GM12878 (cell line): Measurements from ENCODE around the gene PDE6G. TPM values are rescaled to one million over a fixed set of nuclear protein-coding genes. Genes with fewer than 3 reads are reported as not detected.

Source experiments
- ATAC-seq: fragments of 200-7000 bp; cut with Tn5 transposase; 3 replicates; pipeline ENCODE4 v1.9.1; 2020; ENCODE audit warnings: mild to moderate bottlenecking, moderate library complexity
- BruUV-seq: library from RNA; stranded (reverse); fragments of 400-500 nt; replicated peaks from 2 replicates; lab custom pipeline; 2021; lab: Mats Ljungman, UMichigan
- CTCF ChIA-PET: fragments of 300-600 bp; sonication (Branson Sonifier 250); formaldehyde crosslinking; extraction: SDS; loops from one replicate; lab custom pipeline; 2021; ENCODE audit warnings: inconsistent platforms; lab: Yijun Ruan, JAX
- POLR2A ChIA-PET: fragments of 350-600 bp; formaldehyde crosslinking; extraction: SDS; loops from one replicate; lab custom pipeline; 2021; ENCODE audit warnings: inconsistent platforms; lab: Charles Lee
- RAD21 ChIA-PET: fragments of 300-600 bp; sonication (Branson Sonifier 250); formaldehyde crosslinking; loops from one replicate; lab custom pipeline; 2023; ENCODE audit warnings: antibody characterized with exemption; ENCODE audit not compliant: unreplicated experiment; lab: Charles Lee
- SMC1A ChIA-PET: fragments of 300-600 bp; sonication (Branson Sonifier 250); formaldehyde crosslinking; loops from one replicate; lab custom pipeline; 2023; ENCODE audit not compliant: unreplicated experiment, uncharacterized antibody; lab: Charles Lee
- DNase-seq: peaks from one replicate; pipeline ENCODE4 v3.0.0-alpha.2; 2011; ENCODE audit warnings: low read depth, low spot score
- FAIRE-seq: peaks from 3 replicates; lab custom pipeline; 2011; peaks lifted over from hg19 to GRCh38; lab: Jason Lieb, UNC
- H2AFZ ChIP-seq: 2 replicates; pipeline ENCODE4 v1.6.0; 2011; ENCODE audit warnings: low read depth, low read length, control low read depth; ENCODE audit not compliant: control insufficient read depth
- H3K27ac ChIP-seq: 2 replicates; pipeline ENCODE4 v1.5.1; 2011; ENCODE audit warnings: control low read depth; ENCODE audit not compliant: control insufficient read depth, insufficient read depth
- H3K27me3 ChIP-seq, 2 experiments: replicated peaks in 1 of 2; 2 replicates each; pipeline versions ENCODE4 v1.6.0 to v1.6.1; 2011; ENCODE audit warnings: low read length in 1 of 2; ENCODE audit not compliant: control insufficient read depth in 2 of 2, insufficient read depth in 2 of 2
- H3K36me3 ChIP-seq, 2 experiments: 2 replicates each; pipeline ENCODE4 v1.5.1; 2011; ENCODE audit warnings: low read length in 1 of 2; ENCODE audit not compliant: control insufficient read depth in 2 of 2, insufficient read depth in 2 of 2
- H3K4me1 ChIP-seq: 2 replicates; pipeline ENCODE4 v1.6.1; 2011; ENCODE audit warnings: mild to moderate bottlenecking, low read length, moderate library complexity, mixed read lengths; ENCODE audit not compliant: control insufficient read depth, insufficient read depth
- H3K4me2 ChIP-seq: 2 replicates; pipeline ENCODE4 v1.6.0; 2011; ENCODE audit warnings: control low read depth; ENCODE audit not compliant: control insufficient read depth, insufficient read depth
- H3K4me3 ChIP-seq: fragments of 200-600 bp; sonication (generic); 2 replicates; pipeline ENCODE4 v1.5.1; 2016
- H3K79me2 ChIP-seq: 2 replicates; pipeline ENCODE4 v1.6.0; 2011; ENCODE audit warnings: low read length; ENCODE audit not compliant: control insufficient read depth, insufficient read depth
- H3K9ac ChIP-seq: 2 replicates; pipeline ENCODE4 v1.8.0; 2011; ENCODE audit warnings: low read length, control low read depth, mixed read lengths; ENCODE audit not compliant: control insufficient read depth, insufficient read depth
- H3K9me3 ChIP-seq: replicated peaks from 3 replicates; pipeline ENCODE4 v1.5.1; 2011; ENCODE audit warnings: mild to moderate bottlenecking, low read length; ENCODE audit not compliant: control insufficient read depth, insufficient read depth
- H4K20me1 ChIP-seq: 2 replicates; pipeline ENCODE4 v1.6.0; 2011; ENCODE audit not compliant: control insufficient read depth, insufficient read depth
- CBX5 ChIP-seq: sonication (generic); IDR thresholded peaks from 2 replicates; pipeline ENCODE4 v1.6.1; 2016; ENCODE audit warnings: low read depth, moderate library complexity, mild to moderate bottlenecking, inconsistent platforms
- HSF1 ChIP-seq: fragments of 150-350 bp; IDR thresholded peaks from 2 replicates; pipeline ENCODE4 v1.6.1; 2014; ENCODE audit warnings: mild to moderate bottlenecking, low read depth, low read length
- WGBS: methylation state at CpG from one replicate; pipeline ENCODE4 v1.1.6; 2016; ENCODE audit warnings: low lambda C conversion rate; ENCODE audit not compliant: insufficient replicate concordance, insufficient coverage; ENCODE audit errors: missing lambda C conversion rate; 5-methylcytosine and 5-hydroxymethylcytosine counted together
- in situ Hi-C: fragments of 300-500 bp; cut with MboI; formaldehyde crosslinking; loops from 9 replicates; pipeline ENCODE4 v1.14.3; 2018; ENCODE audit warnings: mixed read lengths
- intact Hi-C: fragments of 100-400 bp; cut with micrococcal nuclease; formaldehyde crosslinking; loops from one replicate; pipeline ENCODE4 v1.14.2; 2022; ENCODE audit not compliant: unreplicated experiment
- polyA plus RNA-seq, 11 experiments: library from polyadenylated mRNA; depleted of rRNA in 4 of 11; unstranded in 6 of 11; stranded (reverse) in 5 of 11; fragments of >200 nt; fragmentation: Nextera tagmentation in 4 of 11; fragmentation: Illumina TruSeq in 1 of 11; extraction: Ambion mirVana in 4 of 11; extraction: Trizol in 1 of 11; gene quantifications; 1 replicate in 1 of 11; 2 replicates in 10 of 11; pipeline versions ENCODE4 v1.2.1 to v1.2.3, GENCODE V29; 2011 to 2016; ENCODE audit warnings: inconsistent platforms in 2 of 11, missing spikeins in 2 of 11, low read depth in 1 of 11
- total RNA-seq, 4 experiments: library from RNA; depleted of rRNA in 3 of 4; stranded (reverse); fragments of >200 nt in 3 of 4; fragmentation: Illumina TruSeq in 1 of 4; extraction: Trizol in 1 of 4; gene quantifications; 2 replicates each; pipeline versions ENCODE4 v1.2.1 to v1.2.3, GENCODE V29; 2013 to 2021

The PDE6G gene
- total and polyA plus RNA-seq, 10 of the 15 experiments (the other 5 are each of a cell fraction or from before 2014, with no cell fraction given), result 0.55 to 12.1 (median 4.3) TPM

- WGBS, result 71% methylated on average over 18 of the region's 18 CpGs
- no peak for ATAC-seq
- Histone ChIP-seq H3K27ac (no peak overlapping the region), H3K4me3 (no peak overlapping the region), H3K27me3 (no peaks in the 10 kb centered on the region), H4K20me1 (no peaks in the 10 kb centered on the region), H3K9ac (no peak overlapping the region), H2AFZ (no peak overlapping the region), H3K79me2 (no peaks in the 10 kb centered on the region), H3K36me3 (no peaks in the 10 kb centered on the region), H3K4me1 (peaks cover 8% of the 10 kb centered on the region; the same call in 1 of the 2 replicates), H3K4me2 (no peak overlapping the region), H3K9me3 (no peaks in the 10 kb centered on the region)
- DNase-seq, result no peak
- intact Hi-C loops, result no loop called here
- SMC1A ChIA-PET, result interaction anchor here (0.8 kb wide), 1 partner anchor 89 kb away, joined by 5 read pairs; no protein-coding TSS in a partner anchor
- RAD21 ChIA-PET, result no interaction called here
- FAIRE-seq, result no peak
- POLR2A ChIA-PET, result interaction anchor here (1.8 kb wide), 1 partner anchor 10 kb away, joined by 5 read pairs; no protein-coding TSS in a partner anchor
- in situ Hi-C loops, result no loop called here
- BruUV-seq, result no TSS peak
- TF ChIP-seq HSF1 (0 out of 2 replicates have a peak, but pooled peaks have one; percentile 58), CBX5 (no peak)
- CTCF ChIA-PET, result no interaction called here
These were observed 794 bp downstream of the PDE6G start for GRCh38 chr17:81655378-81656117.
